IPS-18c (cell line): ENCODE results near the gene GSTM4.

Source experiments
- H3K4me3 ChIP-seq: 2 replicates; pipeline ENCODE4 v1.7.0; 2013; ENCODE audit warnings: low read depth, mild to moderate bottlenecking, low read length, moderate library complexity; ENCODE audit not compliant: insufficient read depth
- H3K9me3 ChIP-seq: one replicate; pipeline ENCODE4 v1.6.1; 2013; ENCODE audit warnings: mild to moderate bottlenecking, low read length, moderate library complexity; ENCODE audit not compliant: control insufficient read depth, insufficient read depth

GSTM4 gene

GRCh38 chr1:109622895-109623294 lies 33.0 kb upstream of the GSTM4 start:
- no peak overlapping the region for H3K4me3 ChIP-seq

GRCh38 chr1:109623601-109624161 lies 32.2 kb upstream of the GSTM4 start:
- H3K4me3 ChIP-seq = no peak overlapping the region

More at GRCh38 chr1:109622895-109623294, 33.0 kb upstream of the GSTM4 start:
- H3K9me3 ChIP-seq = no peaks in the 10 kb centered on the region

GRCh38 chr1:109624201-109625010 lies 31.5 kb upstream of the GSTM4 start:
- no peak overlapping the region for H3K4me3 ChIP-seq
- H3K9me3 ChIP-seq = no peaks in the 10 kb centered on the region

More at GRCh38 chr1:109623601-109624161, 32.2 kb upstream of the GSTM4 start:
- H3K9me3 ChIP-seq = no peaks in the 10 kb centered on the region

GRCh38 chr1:109625176-109625575 lies 30.7 kb upstream of the GSTM4 start:
- Histone ChIP-seq H3K4me3 (no peak overlapping the region), H3K9me3 (no peaks in the 10 kb centered on the region)

GRCh38 chr1:109625601-109626560 lies 30.0 kb upstream of the GSTM4 start:
- H3K9me3 ChIP-seq = no peaks in the 10 kb centered on the region
- H3K4me3 ChIP-seq = no peak overlapping the region

GRCh38 chr1:109626682-109627408 lies 29.1 kb upstream of the GSTM4 start:
- Histone ChIP-seq H3K9me3 (no peaks in the 10 kb centered on the region), H3K4me3 (no peak overlapping the region)

GRCh38 chr1:109627692-109628399 lies 28.1 kb upstream of the GSTM4 start:
- Histone ChIP-seq H3K4me3 (no peak overlapping the region), H3K9me3 (no peaks in the 10 kb centered on the region)

- Histone ChIP-seq H3K9me3 (no peaks in the 10 kb centered on the region), H3K4me3 (no peak overlapping the region)
These were observed 27.2 kb upstream of the GSTM4 start for GRCh38 chr1:109628540-109629321.

GRCh38 chr1:109629372-109630030 lies 26.4 kb upstream of the GSTM4 start:
- Histone ChIP-seq H3K9me3 (no peaks in the 10 kb centered on the region), H3K4me3 (no peak overlapping the region)

GRCh38 chr1:109630081-109630897 lies 25.6 kb upstream of the GSTM4 start:
- Histone ChIP-seq H3K9me3 (no peaks in the 10 kb centered on the region), H3K4me3 (no peak overlapping the region; the same call in 1 of the 2 replicates)

GRCh38 chr1:109630898-109631512 lies 24.9 kb upstream of the GSTM4 start:
- Histone ChIP-seq H3K9me3 (no peaks in the 10 kb centered on the region), H3K4me3 (no peak overlapping the region; the same call in 1 of the 2 replicates)

- Histone ChIP-seq H3K4me3 (no peak overlapping the region), H3K9me3 (no peaks in the 10 kb centered on the region)
These were observed 24.1 kb upstream of the GSTM4 start for GRCh38 chr1:109631513-109632505.

GRCh38 chr1:109632671-109633346 lies 23.1 kb upstream of the GSTM4 start:
- H3K4me3 ChIP-seq = no peak overlapping the region

More at GRCh38 chr1:109632671-109633346, 23.1 kb upstream of the GSTM4 start:
- no peaks in the 10 kb centered on the region for H3K9me3 ChIP-seq
